KOPT-K1 (cell line): Measurements from ENCODE around the gene KNL1.

Experiments
- H3K27ac ChIP-seq: fragments of 200-600 bp; sonication (generic); 2 replicates; pipeline ENCODE4 v1.5.1; 2016; ENCODE audit warnings: antibody characterized with exemption, mild to moderate bottlenecking, low read depth, low read length; ENCODE audit not compliant: poor library complexity, severe bottlenecking
- H3K36me3 ChIP-seq: fragments of 200-600 bp; sonication (generic); 2 replicates; pipeline ENCODE4 v1.5.1; 2017; ENCODE audit warnings: antibody characterized with exemption, mild to moderate bottlenecking, low read length, moderate library complexity; ENCODE audit not compliant: insufficient read depth
- H3K9me3 ChIP-seq: fragments of 200-600 bp; sonication (generic); 2 replicates; pipeline ENCODE4 v1.5.1; 2017; ENCODE audit warnings: antibody characterized with exemption, low read length, mild to moderate bottlenecking; ENCODE audit not compliant: insufficient read depth, poor library complexity, severe bottlenecking

Gene KNL1

DNA sequence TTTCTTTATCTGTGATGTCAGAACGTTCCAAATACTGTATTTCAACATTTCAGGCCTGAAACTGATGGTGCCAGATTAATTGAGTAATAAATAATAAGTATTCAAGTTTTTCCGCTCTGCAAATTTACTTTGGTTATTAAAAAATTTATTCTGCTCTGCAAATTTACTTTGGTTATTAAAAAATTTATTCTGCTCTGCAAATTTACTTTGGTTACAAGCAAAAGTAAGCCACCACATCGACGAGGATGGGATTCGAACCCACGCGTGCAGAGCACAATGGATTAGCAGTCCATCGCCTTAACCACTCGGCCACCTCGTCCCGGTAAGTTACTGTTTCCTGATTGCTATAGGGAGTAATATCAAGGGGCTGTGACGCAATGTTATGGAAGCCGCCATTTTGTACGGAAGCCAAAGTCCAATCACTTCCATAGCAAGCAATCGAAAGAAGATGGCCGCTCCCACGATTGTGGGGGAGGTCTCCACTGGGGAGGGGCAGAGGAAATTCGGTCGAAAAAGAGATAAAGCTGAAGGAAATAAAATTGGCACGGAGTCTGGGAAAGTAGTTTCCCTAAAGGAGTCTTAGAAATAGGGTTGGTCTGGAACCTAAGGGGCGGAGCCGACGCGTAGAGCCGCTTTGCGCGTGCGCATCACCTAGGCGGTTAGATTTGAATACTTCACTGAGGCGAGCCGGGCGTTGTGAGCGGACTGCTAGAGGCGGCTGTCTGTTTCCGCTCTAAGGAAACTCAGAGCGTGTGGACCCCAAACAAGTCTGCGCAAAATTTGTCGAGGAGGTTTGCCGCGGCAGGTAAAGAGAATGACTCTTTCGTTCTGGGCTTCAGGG, at the start of gene KNL1:
Gene KNL1 (plus strand): TSS at position 662 of the 841 bp plus-strand sequence. CDS start 8,683 bp downstream, outside the sequence.
- peak within 1 kb of the TSS; percentile 92 for H3K27ac ChIP-seq
- peaks cover 8% of the 10 kb centered on the region for H3K36me3 ChIP-seq
- H3K9me3 ChIP-seq = no peaks in the 10 kb centered on the region

- Histone ChIP-seq H3K27ac (no peak overlapping the region), H3K9me3 (no peaks in the 10 kb centered on the region), H3K36me3 (no peaks in the 10 kb centered on the region)
Observed at GRCh38 chr15:40545457-40545856, 48.6 kb upstream of the KNL1 start.

GRCh38 chr15:40548610-40549009, 45.4 kb upstream of the KNL1 start:
- Histone ChIP-seq H3K9me3 (no peaks in the 10 kb centered on the region), H3K27ac (no peak overlapping the region), H3K36me3 (peaks cover 7% of the 10 kb centered on the region; the same call in 1 of the 2 replicates)

- peaks cover 11% of the 10 kb centered on the region; the same call in 1 of the 2 replicates for H3K36me3 ChIP-seq
- no peak overlapping the region for H3K27ac ChIP-seq
- no peaks in the 10 kb centered on the region for H3K9me3 ChIP-seq
Observed at GRCh38 chr15:40549894-40550293, 44.2 kb upstream of the KNL1 start.

DNA sequence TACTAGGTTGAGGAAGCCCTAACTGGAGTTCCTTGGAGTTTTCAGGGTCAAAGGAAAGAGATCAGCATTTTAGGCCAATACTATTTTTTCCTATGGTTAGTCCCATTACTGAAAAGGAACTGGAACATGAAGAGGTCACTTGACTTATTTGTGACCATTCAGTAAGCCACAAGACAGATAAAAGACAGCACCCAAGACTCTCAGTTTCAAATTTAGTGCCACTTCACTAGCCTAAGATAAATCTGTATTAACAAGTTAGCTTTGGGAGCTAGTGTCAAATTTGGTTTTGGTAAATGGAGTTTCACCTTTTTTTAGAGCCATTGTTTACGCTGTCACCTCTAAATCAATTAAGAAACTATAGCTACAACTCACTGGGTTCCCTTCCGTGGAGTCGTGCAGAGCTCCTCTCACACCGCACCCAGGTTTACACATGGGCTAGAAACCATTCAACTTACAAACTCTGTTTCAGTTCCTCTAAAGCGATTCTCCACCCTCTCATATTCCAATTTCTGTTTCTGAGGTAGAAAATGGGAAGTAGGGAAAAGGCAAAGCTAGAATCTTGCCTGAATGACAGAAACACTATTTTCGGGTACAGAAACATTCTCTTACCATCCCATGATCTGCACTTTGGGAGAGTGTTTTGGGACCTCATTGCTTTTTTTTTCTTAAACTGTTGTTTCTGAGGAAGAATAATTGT, 43.6 kb upstream of the KNL1 start:
- Histone ChIP-seq H3K9me3 (no peaks in the 10 kb centered on the region), H3K27ac (no peak overlapping the region), H3K36me3 (peaks cover 11% of the 10 kb centered on the region; the same call in 1 of the 2 replicates)

GRCh38 chr15:40554161-40554525, 39.9 kb upstream of the KNL1 start:
- Histone ChIP-seq H3K36me3 (peaks cover 15% of the 10 kb centered on the region; the same call in 1 of the 2 replicates), H3K9me3 (no peaks in the 10 kb centered on the region), H3K27ac (no peak overlapping the region)

DNA sequence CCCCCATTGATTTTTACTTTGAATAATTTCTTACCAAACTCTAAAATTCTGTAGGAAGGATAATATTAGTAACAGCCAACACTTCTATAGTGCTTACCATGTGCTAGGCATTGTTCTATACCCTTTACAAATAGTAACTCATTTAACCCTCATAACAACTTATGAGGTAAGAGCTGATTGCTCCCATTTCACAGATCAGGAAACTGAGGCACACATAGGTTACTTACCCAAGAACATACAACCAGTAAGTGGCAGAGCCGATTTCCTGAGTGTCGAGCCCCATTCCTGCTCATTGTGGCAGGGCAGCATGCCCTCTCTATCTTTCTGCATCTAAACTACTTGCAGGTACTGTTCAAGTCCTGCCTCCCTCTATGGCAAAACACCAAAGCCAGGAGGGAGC, 38.2 kb upstream of the KNL1 start:
- H3K9me3 ChIP-seq = no peaks in the 10 kb centered on the region
- H3K27ac ChIP-seq = no peak overlapping the region
- H3K36me3 ChIP-seq = peaks cover 15% of the 10 kb centered on the region; the same call in 1 of the 2 replicates

GRCh38 chr15:40558952-40559742, 34.9 kb upstream of the KNL1 start:
- peaks cover 4% of the 10 kb centered on the region; the same call in 1 of the 2 replicates for H3K36me3 ChIP-seq
- H3K27ac ChIP-seq = no peak overlapping the region
- H3K9me3 ChIP-seq = no peaks in the 10 kb centered on the region

- Histone ChIP-seq H3K27ac (no peak overlapping the region), H3K36me3 (no peaks in the 10 kb centered on the region), H3K9me3 (no peaks in the 10 kb centered on the region)
Observed at GRCh38 chr15:40562691-40563090, 31.4 kb upstream of the KNL1 start.

GRCh38 chr15:40563426-40563825, 30.6 kb upstream of the KNL1 start:
- Histone ChIP-seq H3K9me3 (no peaks in the 10 kb centered on the region), H3K27ac (no peak overlapping the region), H3K36me3 (no peaks in the 10 kb centered on the region)

- Histone ChIP-seq H3K27ac (peak within 1 kb of the TSS; percentile 73), H3K9me3 (no peaks in the 10 kb centered on the region), H3K36me3 (no peaks in the 10 kb centered on the region)
Observed at GRCh38 chr15:40564591-40565332, 29.3 kb upstream of the KNL1 start, which contains the start of gene CCDC32. CCDC32 (minus strand) TSS chr15:40565042; CDS start chr15:40563015, 2,027 bp downstream.

DNA sequence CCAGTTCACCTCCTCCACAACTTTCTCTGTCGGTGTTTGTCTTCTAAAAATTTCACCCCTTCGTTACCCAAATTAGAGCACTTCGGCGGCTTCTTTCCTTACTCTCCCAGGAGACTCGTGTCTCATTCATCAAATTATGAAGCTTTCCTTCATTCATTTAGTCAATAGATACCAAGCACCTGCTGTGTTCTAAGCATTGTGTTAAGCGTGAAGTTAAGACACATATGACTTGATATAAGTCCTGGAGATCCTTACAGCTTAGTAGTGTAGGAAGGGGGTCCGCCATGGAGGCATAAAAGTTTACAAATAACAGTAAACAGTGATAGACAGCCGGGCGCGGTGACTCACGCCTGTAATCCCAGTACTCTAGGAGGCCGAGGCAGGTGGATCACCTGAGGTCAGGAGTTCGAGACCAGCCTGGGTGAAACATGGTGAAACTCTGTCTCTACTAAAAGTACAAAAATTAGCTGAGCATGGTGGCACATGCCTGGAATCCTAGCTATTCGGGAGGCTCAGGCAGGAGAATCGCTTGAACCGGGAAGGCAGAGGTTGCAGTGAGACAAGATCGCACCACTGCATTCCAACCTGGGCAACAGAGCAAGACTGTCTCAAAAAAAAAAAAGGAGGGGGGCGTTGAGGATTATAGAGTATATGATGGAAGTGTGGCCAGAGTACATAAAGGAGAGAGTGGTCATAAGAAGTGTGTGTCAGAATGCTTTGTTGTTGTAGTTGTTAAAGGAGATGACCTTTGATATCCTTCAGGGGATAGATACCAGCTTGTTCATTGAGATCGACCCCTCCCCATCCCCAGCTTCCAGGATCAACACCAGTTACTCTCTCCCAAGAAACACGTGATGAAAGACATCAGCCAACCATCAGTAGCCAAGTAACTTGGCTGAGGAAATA, 28.5 kb upstream of the KNL1 start:
- Histone ChIP-seq H3K9me3 (no peaks in the 10 kb centered on the region), H3K27ac (peak overlapping the region; percentile 73), H3K36me3 (no peaks in the 10 kb centered on the region)

DNA sequence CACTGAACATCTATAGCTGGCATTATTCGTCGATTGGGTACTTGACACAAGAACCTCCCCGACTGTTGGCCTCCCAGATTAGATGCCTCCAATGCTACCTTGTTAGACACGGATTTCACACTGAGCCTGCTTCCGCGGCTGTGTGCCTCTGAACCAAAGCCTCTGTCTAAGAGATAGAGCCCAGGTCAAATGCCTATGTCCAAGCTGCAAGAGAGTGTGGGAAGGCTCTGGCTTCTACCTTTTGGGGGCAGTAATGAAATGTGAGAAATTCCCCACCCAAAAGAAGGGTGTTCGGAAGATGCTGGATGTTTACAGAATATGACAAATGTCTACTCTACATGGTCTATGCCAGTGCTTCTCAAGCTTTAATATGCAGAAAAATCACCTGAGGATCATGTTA, 26.9 kb upstream of the KNL1 start:
- Histone ChIP-seq H3K27ac (no peak overlapping the region), H3K36me3 (peaks cover 12% of the 10 kb centered on the region), H3K9me3 (no peaks in the 10 kb centered on the region)
